ENCODE data around the gene CLIC4. TPM values are rescaled to one million over a fixed set of nuclear protein-coding genes. Genes with fewer than 3 reads are reported as not detected.

CLIC4 gene
- total and polyA plus RNA-seq, 10 of the 15 experiments (the other 5 are each of a cell fraction or from before 2014, with no cell fraction given): 20.4 to 107 (median 69.6) TPM

DNA sequence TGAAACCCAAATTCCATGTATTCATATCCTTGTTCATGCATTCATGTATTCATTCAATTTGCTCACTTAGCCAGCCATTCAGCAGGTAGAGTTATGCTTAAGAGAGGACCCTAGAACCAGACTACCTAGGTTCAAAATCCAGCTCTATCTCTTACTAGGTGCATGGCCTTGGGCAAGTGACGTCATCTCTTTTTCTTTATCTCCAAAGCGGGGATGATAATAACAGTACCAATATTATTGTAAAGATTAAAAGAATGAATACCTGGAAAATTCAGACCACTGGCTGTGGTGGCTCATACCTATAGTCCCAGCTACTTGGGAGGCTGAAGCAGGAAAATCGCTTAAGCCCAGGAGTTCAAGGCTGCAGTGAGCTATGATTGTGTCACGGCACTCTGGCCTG, 33.9 kb upstream of the CLIC4 start:
- ChIA-PET POLR2A (no interaction called here), CTCF (interaction anchor here (3.3 kb wide), 1 partner anchor 16 kb away, joined by 8 read pairs; no protein-coding TSS in a partner anchor), RAD21 (ENCODE audit: unreplicated experiment) (no interaction called here), SMC1A (ENCODE audit: uncharacterized antibody, unreplicated experiment) (no interaction called here)
- Histone ChIP-seq H3K79me2 (ENCODE audit: control insufficient read depth, insufficient read depth, low read length) (no peaks in the 10 kb centered on the region), H3K4me3 (no peak overlapping the region), H3K4me1 (ENCODE audit: control insufficient read depth, insufficient read depth, low read length) (no peaks in the 10 kb centered on the region; the same call in 1 of the 2 replicates), H3K27ac (ENCODE audit: control insufficient read depth, insufficient read depth) (no peak overlapping the region), H3K9ac (ENCODE audit: control insufficient read depth, insufficient read depth, low read length) (no peak overlapping the region), H3K36me3 (ENCODE audit: control insufficient read depth in 2 of 2, insufficient read depth in 2 of 2, low read length in 1 of 2) (no peaks in the 10 kb centered on the region), H3K27me3 (replicated peaks in 1 of 2; ENCODE audit: control insufficient read depth in 2 of 2, insufficient read depth in 2 of 2, low read length in 1 of 2) (no peaks in the 10 kb centered on the region), H4K20me1 (ENCODE audit: control insufficient read depth, insufficient read depth) (no peaks in the 10 kb centered on the region), H3K4me2 (ENCODE audit: control insufficient read depth, insufficient read depth) (no peak overlapping the region), H3K9me3 (replicated peaks; ENCODE audit: control insufficient read depth, insufficient read depth, low read length) (no peaks in the 10 kb centered on the region), H2AFZ (ENCODE audit: control insufficient read depth, low read depth, low read length) (no peak overlapping the region)
- FAIRE-seq: no peak
- ATAC-seq: no peak
- in situ Hi-C loops (cut with MboI) (no loop called here), intact Hi-C loops (cut with micrococcal nuclease; ENCODE audit: unreplicated experiment) (no loop called here)
- BruUV-seq (replicated peaks): no TSS peak
- 69% methylated on average over 4 of the region's 4 CpGs for WGBS (ENCODE audit: insufficient coverage, insufficient replicate concordance, low lambda C conversion rate, missing lambda C conversion rate)
- no peak for DNase-seq (ENCODE audit: low read depth, low spot score)
- TF ChIP-seq RAD21 (IDR thresholded peaks at IDR 0.05; ENCODE audit: insufficient read depth, low read depth, low read length) (no peak), PAX8 (IDR thresholded peaks at IDR 0.05) (no peak), FOXK2 (IDR thresholded peaks at IDR 0.05) (no peak), EP300 (IDR thresholded peaks at IDR 0.05; ENCODE audit: borderline replicate concordance in 1 of 2, control insufficient read depth in 1 of 2, low read depth in 2 of 2, low read length in 2 of 2) (no peak), FOS (IDR thresholded peaks at IDR 0.05; ENCODE audit: borderline replicate concordance, extremely low read depth, insufficient read length) (no peak), KAT2A (conservative IDR thresholded peaks at IDR 0.05; ENCODE audit: control insufficient read depth, low read depth, low read length) (no peak), SIN3A (IDR thresholded peaks at IDR 0.05; ENCODE audit: low read depth, low read length) (no peak), EGR1 (IDR thresholded peaks at IDR 0.05; ENCODE audit: borderline replicate concordance in 1 of 2, low read depth in 2 of 2, low read length in 2 of 2) (no peak), SRF (IDR thresholded peaks at IDR 0.05; ENCODE audit: low read depth in 2 of 2, low read length in 2 of 2) (no peak), RELA (IDR thresholded peaks at IDR 0.05; ENCODE audit: borderline replicate concordance, partially characterized antibody) (no peak), POU2F2 (IDR thresholded peaks at IDR 0.05; ENCODE audit: borderline replicate concordance, low read depth, low read length) (no peak), RFX5 (IDR thresholded peaks at IDR 0.05; ENCODE audit: low read depth, low read length) (no peak), ZBED1 (IDR thresholded peaks at IDR 0.05; ENCODE audit: borderline replicate concordance) (no peak)
- TF ChIP-seq, protein P1, sequence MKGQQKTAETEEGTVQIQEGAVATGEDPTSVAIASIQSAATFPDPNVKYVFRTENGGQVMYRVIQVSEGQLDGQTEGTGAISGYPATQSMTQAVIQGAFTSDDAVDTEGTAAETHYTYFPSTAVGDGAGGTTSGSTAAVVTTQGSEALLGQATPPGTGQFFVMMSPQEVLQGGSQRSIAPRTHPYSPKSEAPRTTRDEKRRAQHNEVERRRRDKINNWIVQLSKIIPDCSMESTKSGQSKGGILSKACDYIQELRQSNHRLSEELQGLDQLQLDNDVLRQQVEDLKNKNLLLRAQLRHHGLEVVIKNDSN (IDR thresholded peaks at IDR 0.05; ENCODE audit: borderline replicate concordance, extremely low read length, insufficient read depth, low read depth, low read length): no peak
- TF ChIP-seq, protein P2, sequence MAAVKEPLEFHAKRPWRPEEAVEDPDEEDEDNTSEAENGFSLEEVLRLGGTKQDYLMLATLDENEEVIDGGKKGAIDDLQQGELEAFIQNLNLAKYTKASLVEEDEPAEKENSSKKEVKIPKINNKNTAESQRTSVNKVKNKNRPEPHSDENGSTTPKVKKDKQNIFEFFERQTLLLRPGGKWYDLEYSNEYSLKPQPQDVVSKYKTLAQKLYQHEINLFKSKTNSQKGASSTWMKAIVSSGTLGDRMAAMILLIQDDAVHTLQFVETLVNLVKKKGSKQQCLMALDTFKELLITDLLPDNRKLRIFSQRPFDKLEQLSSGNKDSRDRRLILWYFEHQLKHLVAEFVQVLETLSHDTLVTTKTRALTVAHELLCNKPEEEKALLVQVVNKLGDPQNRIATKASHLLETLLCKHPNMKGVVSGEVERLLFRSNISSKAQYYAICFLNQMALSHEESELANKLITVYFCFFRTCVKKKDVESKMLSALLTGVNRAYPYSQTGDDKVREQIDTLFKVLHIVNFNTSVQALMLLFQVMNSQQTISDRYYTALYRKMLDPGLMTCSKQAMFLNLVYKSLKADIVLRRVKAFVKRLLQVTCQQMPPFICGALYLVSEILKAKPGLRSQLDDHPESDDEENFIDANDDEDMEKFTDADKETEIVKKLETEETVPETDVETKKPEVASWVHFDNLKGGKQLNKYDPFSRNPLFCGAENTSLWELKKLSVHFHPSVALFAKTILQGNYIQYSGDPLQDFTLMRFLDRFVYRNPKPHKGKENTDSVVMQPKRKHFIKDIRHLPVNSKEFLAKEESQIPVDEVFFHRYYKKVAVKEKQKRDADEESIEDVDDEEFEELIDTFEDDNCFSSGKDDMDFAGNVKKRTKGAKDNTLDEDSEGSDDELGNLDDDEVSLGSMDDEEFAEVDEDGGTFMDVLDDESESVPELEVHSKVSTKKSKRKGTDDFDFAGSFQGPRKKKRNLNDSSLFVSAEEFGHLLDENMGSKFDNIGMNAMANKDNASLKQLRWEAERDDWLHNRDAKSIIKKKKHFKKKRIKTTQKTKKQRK (IDR thresholded peaks at IDR 0.05; ENCODE audit: low read depth, low read length): no peak
- TF ChIP-seq, protein P3, sequence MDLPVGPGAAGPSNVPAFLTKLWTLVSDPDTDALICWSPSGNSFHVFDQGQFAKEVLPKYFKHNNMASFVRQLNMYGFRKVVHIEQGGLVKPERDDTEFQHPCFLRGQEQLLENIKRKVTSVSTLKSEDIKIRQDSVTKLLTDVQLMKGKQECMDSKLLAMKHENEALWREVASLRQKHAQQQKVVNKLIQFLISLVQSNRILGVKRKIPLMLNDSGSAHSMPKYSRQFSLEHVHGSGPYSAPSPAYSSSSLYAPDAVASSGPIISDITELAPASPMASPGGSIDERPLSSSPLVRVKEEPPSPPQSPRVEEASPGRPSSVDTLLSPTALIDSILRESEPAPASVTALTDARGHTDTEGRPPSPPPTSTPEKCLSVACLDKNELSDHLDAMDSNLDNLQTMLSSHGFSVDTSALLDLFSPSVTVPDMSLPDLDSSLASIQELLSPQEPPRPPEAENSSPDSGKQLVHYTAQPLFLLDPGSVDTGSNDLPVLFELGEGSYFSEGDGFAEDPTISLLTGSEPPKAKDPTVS (IDR thresholded peaks at IDR 0.05; ENCODE audit: low read depth, low read length): no peak
